ENCODE data around the gene CDH4. TPM values are rescaled to one million over a fixed set of nuclear protein-coding genes. Genes with fewer than 3 reads are reported as not detected.

Gene CDH4
- polyA plus RNA-seq, 1 donor from 2014 or later, result not detected

- peaks cover 6% of the 10 kb centered on the region for H3K27me3 Mint-ChIP-seq
- no peak overlapping the region for H3K27ac Mint-ChIP-seq
- no peaks in the 10 kb centered on the region for H3K9me3 Mint-ChIP-seq
- peaks cover 1% of the 10 kb centered on the region for H3K36me3 Mint-ChIP-seq
- no peaks in the 10 kb centered on the region for H3K4me1 Mint-ChIP-seq
- peak overlapping the region in 1 of 4 donors; percentile 65 for H3K4me3 Mint-ChIP-seq
These were observed 564.8 kb downstream of the CDH4 start for GRCh38 chr20:61816606-61817460.

GRCh38 chr20:61817575-61817974 is 565.5 kb downstream of the CDH4 start:
- no peak overlapping the region for H3K27ac Mint-ChIP-seq
- no peak overlapping the region for H3K4me3 Mint-ChIP-seq
- H3K4me1 Mint-ChIP-seq, result no peaks in the 10 kb centered on the region

GRCh38 chr20:61818746-61819573 is 566.9 kb downstream of the CDH4 start:
- Mint-ChIP-seq H3K4me1 (no peaks in the 10 kb centered on the region), H3K4me3 (no peak overlapping the region), H3K27ac (no peak overlapping the region), H3K9me3 (peaks cover 0 to 11% (median 0%) of the 10 kb centered on the region in 3 donors), H3K36me3 (peaks cover 1% of the 10 kb centered on the region), H3K27me3 (peaks cover 6% of the 10 kb centered on the region)

More at GRCh38 chr20:61817575-61817974, 565.5 kb downstream of the CDH4 start:
- peaks cover 1% of the 10 kb centered on the region for H3K36me3 Mint-ChIP-seq
- peaks cover 6% of the 10 kb centered on the region for H3K27me3 Mint-ChIP-seq
- H3K9me3 Mint-ChIP-seq, result peaks cover 0 to 5% (median 0%) of the 10 kb centered on the region in 3 donors

GRCh38 chr20:61819574-61819846 is 567.4 kb downstream of the CDH4 start:
- Mint-ChIP-seq H3K4me1 (no peaks in the 10 kb centered on the region), H3K9me3 (peaks cover 0 to 11% (median 0%) of the 10 kb centered on the region in 3 donors), H3K36me3 (peaks cover 1% of the 10 kb centered on the region), H3K4me3 (peak overlapping the region in 1 of 4 donors; percentile 4), H3K27me3 (peaks cover 6% of the 10 kb centered on the region), H3K27ac (no peak overlapping the region)

- no peak overlapping the region for H3K4me3 Mint-ChIP-seq
- H3K9me3 Mint-ChIP-seq, result peaks cover 0 to 11% (median 0%) of the 10 kb centered on the region in 3 donors
These were observed 568.1 kb downstream of the CDH4 start for GRCh38 chr20:61819921-61820825.

GRCh38 chr20:61821735-61822134 is 569.7 kb downstream of the CDH4 start:
- H3K36me3 Mint-ChIP-seq, result no peaks in the 10 kb centered on the region
- no peak overlapping the region for H3K4me3 Mint-ChIP-seq
- peaks cover 6% of the 10 kb centered on the region for H3K27me3 Mint-ChIP-seq
- H3K27ac Mint-ChIP-seq, result no peak overlapping the region
- no peaks in the 10 kb centered on the region for H3K4me1 Mint-ChIP-seq
- H3K9me3 Mint-ChIP-seq, result peaks cover 0 to 11% (median 1%) of the 10 kb centered on the region in 3 donors

More at GRCh38 chr20:61819921-61820825, 568.1 kb downstream of the CDH4 start:
- Mint-ChIP-seq H3K27me3 (peaks cover 6% of the 10 kb centered on the region), H3K36me3 (peaks cover 1% of the 10 kb centered on the region), H3K27ac (no peak overlapping the region), H3K4me1 (no peaks in the 10 kb centered on the region)

GRCh38 chr20:61822396-61822795 is 570.3 kb downstream of the CDH4 start:
- Mint-ChIP-seq H3K27ac (no peak overlapping the region), H3K9me3 (peaks cover 0 to 11% (median 1%) of the 10 kb centered on the region in 3 donors), H3K36me3 (no peaks in the 10 kb centered on the region)

GRCh38 chr20:61823242-61823641 is 571.2 kb downstream of the CDH4 start:
- H3K4me1 Mint-ChIP-seq, result no peaks in the 10 kb centered on the region

More at GRCh38 chr20:61822396-61822795, 570.3 kb downstream of the CDH4 start:
- H3K4me3 Mint-ChIP-seq, result no peak overlapping the region
- peaks cover 6% of the 10 kb centered on the region for H3K27me3 Mint-ChIP-seq
- H3K4me1 Mint-ChIP-seq, result no peaks in the 10 kb centered on the region

GRCh38 chr20:61828891-61829290 is 576.8 kb downstream of the CDH4 start:
- Mint-ChIP-seq H3K4me1 (no peaks in the 10 kb centered on the region), H3K27ac (no peak overlapping the region), H3K36me3 (no peaks in the 10 kb centered on the region), H3K27me3 (peaks cover 3% of the 10 kb centered on the region), H3K9me3 (peaks cover 1 to 8% (median 2%) of the 10 kb centered on the region in 3 donors), H3K4me3 (no peak overlapping the region)

More at GRCh38 chr20:61823242-61823641, 571.2 kb downstream of the CDH4 start:
- Mint-ChIP-seq H3K27me3 (peaks cover 6% of the 10 kb centered on the region), H3K36me3 (no peaks in the 10 kb centered on the region), H3K27ac (no peak overlapping the region), H3K4me3 (no peak overlapping the region), H3K9me3 (peaks cover 0 to 18% (median 1%) of the 10 kb centered on the region in 3 donors)

- H3K36me3 Mint-ChIP-seq, result no peaks in the 10 kb centered on the region
- no peak overlapping the region for H3K27ac Mint-ChIP-seq
- H3K9me3 Mint-ChIP-seq, result peaks cover 1 to 8% (median 2%) of the 10 kb centered on the region in 3 donors
- H3K4me1 Mint-ChIP-seq, result no peaks in the 10 kb centered on the region
- peaks cover 3% of the 10 kb centered on the region for H3K27me3 Mint-ChIP-seq
- no peak overlapping the region for H3K4me3 Mint-ChIP-seq
These were observed 577.5 kb downstream of the CDH4 start for GRCh38 chr20:61829526-61829925.

GRCh38 chr20:61830241-61830930 is 578.3 kb downstream of the CDH4 start:
- no peaks in the 10 kb centered on the region for H3K4me1 Mint-ChIP-seq
- peaks cover 3% of the 10 kb centered on the region for H3K27me3 Mint-ChIP-seq
- peaks cover 1 to 8% (median 2%) of the 10 kb centered on the region in 3 donors for H3K9me3 Mint-ChIP-seq
- H3K4me3 Mint-ChIP-seq, result no peak overlapping the region
- H3K27ac Mint-ChIP-seq, result no peak overlapping the region
- H3K36me3 Mint-ChIP-seq, result no peaks in the 10 kb centered on the region

GRCh38 chr20:61830991-61831390 is 578.9 kb downstream of the CDH4 start:
- H3K4me1 Mint-ChIP-seq, result no peaks in the 10 kb centered on the region
- H3K36me3 Mint-ChIP-seq, result no peaks in the 10 kb centered on the region
- peaks cover 1 to 8% (median 2%) of the 10 kb centered on the region in 3 donors for H3K9me3 Mint-ChIP-seq
- H3K27ac Mint-ChIP-seq, result no peak overlapping the region
- peaks cover 3% of the 10 kb centered on the region for H3K27me3 Mint-ChIP-seq
- H3K4me3 Mint-ChIP-seq, result no peak overlapping the region

GRCh38 chr20:61832181-61832580 is 580.1 kb downstream of the CDH4 start:
- Mint-ChIP-seq H3K27me3 (peaks cover 3% of the 10 kb centered on the region), H3K27ac (no peak overlapping the region), H3K36me3 (no peaks in the 10 kb centered on the region), H3K4me1 (no peaks in the 10 kb centered on the region), H3K4me3 (no peak overlapping the region), H3K9me3 (peaks cover 0 to 8% (median 2%) of the 10 kb centered on the region in 3 donors)
